Measurements from ENCODE around the gene EEF2KMT. TPM values are rescaled to one million over a fixed set of nuclear protein-coding genes. Genes with fewer than 3 reads are reported as not detected.

The EEF2KMT gene
- total and polyA plus RNA-seq, 2 of the 13 experiments (the other 11 are each of a cell fraction or from before 2014, with no cell fraction given): 10.7 to 26.9 TPM

- in situ Hi-C loops (cut with HindIII; ENCODE audit: extremely low pct_ligation_motif_present, low pct_unique_long_range_greater_than_20kb): no loop called here
- ChIA-PET POLR2A (no interaction called here), CTCF (ENCODE audit: low intra/inter-chr PET ratio, low total read pairs) (no interaction called here)
- no peak overlapping the region for H3K27ac ChIP-seq (ENCODE audit: extremely low read length, insufficient read depth, low read length)
- peaks cover 19% of the 10 kb centered on the region for H3K79me2 ChIP-seq (ENCODE audit: insufficient read depth, low read length)
- H3K27me3 ChIP-seq (ENCODE audit: control insufficient read depth in 1 of 2, insufficient read depth in 2 of 2, low read length in 2 of 2): peaks cover 0 to 13% of the 10 kb centered on the region in 2 experiments; a peak in 1 of 5 replicates
- FAIRE-seq: no peak
- no peak for DNase-seq (ENCODE audit: low spot score)
- TF ChIP-seq ZNF790 (CRISPR knock-in tag; IDR thresholded peaks at IDR 0.05; ENCODE audit: borderline replicate concordance) (no peak), USF2 (IDR thresholded peaks at IDR 0.05; ENCODE audit: low read depth, low read length) (peak; percentile 60), USF2 (CRISPR knock-in tag; IDR thresholded peaks at IDR 0.05; ENCODE audit: borderline replicate concordance) (no peak), RAD51 (IDR thresholded peaks at IDR 0.05; ENCODE audit: borderline replicate concordance) (peak; percentile 90), YEATS4 (CRISPR knock-in tag; IDR thresholded peaks at IDR 0.05; ENCODE audit: borderline replicate concordance) (no peak), ZSCAN12 (CRISPR knock-in tag; IDR thresholded peaks at IDR 0.05) (no peak)
- no TSS peak for BruUV-seq (replicated peaks)
- H3K4me2 ChIP-seq (ENCODE audit: low read depth, low read length): no peak overlapping the region
- peaks cover 0 to 6% of the 10 kb centered on the region in 2 experiments; a peak in 3 of 5 replicates for H3K36me3 ChIP-seq (replicated peaks in 1 of 2; ENCODE audit: control insufficient read depth in 1 of 2, insufficient read depth in 2 of 2, low read length in 2 of 2)
- peaks cover 44% of the 10 kb centered on the region for H3K4me1 ChIP-seq (ENCODE audit: insufficient read depth, low read length)
- no peaks in the 10 kb centered on the region for H3K9me3 ChIP-seq (ENCODE audit: low read length)
- no peak overlapping the region for H3K9ac ChIP-seq (ENCODE audit: insufficient read depth, low read depth, low read length)
- 41% methylated on average over 9 of the region's 9 CpGs for WGBS (ENCODE audit: low lambda C conversion rate)
- no peaks in the 10 kb centered on the region for H4K20me1 ChIP-seq (ENCODE audit: insufficient read depth, low read length)
- H3K4me3 ChIP-seq (replicated peaks in 1 of 3; ENCODE audit: insufficient read depth in 1 of 3, low read depth in 2 of 3, low read length in 3 of 3): no peak overlapping the region
- no peak overlapping the region for H2AFZ ChIP-seq (ENCODE audit: low read length)
- intact Hi-C loops (cut with micrococcal nuclease; ENCODE audit: unreplicated experiment): no loop called here
- ATAC-seq: no peak
Measured at GRCh38 chr16:5069048-5069447, 28.5 kb downstream of the EEF2KMT start.

GRCh38 chr16:5066511-5066910 lies 31.1 kb downstream of the EEF2KMT start:
- ChIA-PET CTCF (ENCODE audit: low intra/inter-chr PET ratio, low total read pairs) (no interaction called here), POLR2A (no interaction called here)
- in situ Hi-C loops (cut with HindIII; ENCODE audit: extremely low pct_ligation_motif_present, low pct_unique_long_range_greater_than_20kb): no loop called here
- DNase-seq (ENCODE audit: low spot score): no peak
- H3K27ac ChIP-seq (ENCODE audit: extremely low read length, insufficient read depth, low read length): no peak overlapping the region
- no peak for FAIRE-seq
- intact Hi-C loops (cut with micrococcal nuclease; ENCODE audit: unreplicated experiment): no loop called here
- BruUV-seq (replicated peaks): no TSS peak
- WGBS (ENCODE audit: low lambda C conversion rate): 47% methylated on average over 6 of the region's 6 CpGs
- no peak overlapping the region for H3K4me3 ChIP-seq (replicated peaks in 1 of 3; ENCODE audit: insufficient read depth in 1 of 3, low read depth in 2 of 3, low read length in 3 of 3)
- H3K4me2 ChIP-seq (ENCODE audit: low read depth, low read length): peak overlapping the region; percentile 76; the same call in 1 of the 2 replicates
- ATAC-seq: no peak
- no peaks in the 10 kb centered on the region for H3K79me2 ChIP-seq (ENCODE audit: insufficient read depth, low read length)
- no peak overlapping the region for H2AFZ ChIP-seq (ENCODE audit: low read length)
- H4K20me1 ChIP-seq (ENCODE audit: insufficient read depth, low read length): no peaks in the 10 kb centered on the region
- H3K27me3 ChIP-seq (ENCODE audit: control insufficient read depth in 1 of 2, insufficient read depth in 2 of 2, low read length in 2 of 2): peaks cover 0 to 21% of the 10 kb centered on the region in 2 experiments; a peak in 2 of 5 replicates
- H3K9me3 ChIP-seq (ENCODE audit: low read length): no peaks in the 10 kb centered on the region
- H3K9ac ChIP-seq (ENCODE audit: insufficient read depth, low read depth, low read length): no peak overlapping the region
- H3K4me1 ChIP-seq (ENCODE audit: insufficient read depth, low read length): peaks cover 28% of the 10 kb centered on the region
- H3K36me3 ChIP-seq (replicated peaks in 1 of 2; ENCODE audit: control insufficient read depth in 1 of 2, insufficient read depth in 2 of 2, low read length in 2 of 2): no peaks in the 10 kb centered on the region
- TF ChIP-seq RFXAP (CRISPR knock-in tag; IDR thresholded peaks at IDR 0.05; ENCODE audit: borderline replicate concordance) (0 out of 2 replicates have a peak, but pooled peaks have one; percentile 15), GMEB1 (CRISPR knock-in tag; IDR thresholded peaks at IDR 0.05; ENCODE audit: borderline replicate concordance) (peak; percentile 8; the same call in 1 of the 2 replicates)
